Stimulated activated CD4-positive, alpha-beta T cell treated with anti-CD3 and anti-CD28 coated beads, Interleukin-12 subunit alpha, Interleukin-12 subunit beta, amount 100 ng/mL, for 24 hours (primary cell): ENCODE results near the gene XRCC1.
"Not testable (repeated sequence)": the region's sequence is repeated elsewhere in the genome, so short reads cannot be mapped to it uniquely, and the experiment has no call there.

Source experiments
- DNase-seq, 2 experiments: peaks; one replicate each; pipeline ENCODE4 v3.0.0-alpha.2; 2020; ENCODE audit warnings: low read depth in 2 of 2

Gene XRCC1

DNA sequence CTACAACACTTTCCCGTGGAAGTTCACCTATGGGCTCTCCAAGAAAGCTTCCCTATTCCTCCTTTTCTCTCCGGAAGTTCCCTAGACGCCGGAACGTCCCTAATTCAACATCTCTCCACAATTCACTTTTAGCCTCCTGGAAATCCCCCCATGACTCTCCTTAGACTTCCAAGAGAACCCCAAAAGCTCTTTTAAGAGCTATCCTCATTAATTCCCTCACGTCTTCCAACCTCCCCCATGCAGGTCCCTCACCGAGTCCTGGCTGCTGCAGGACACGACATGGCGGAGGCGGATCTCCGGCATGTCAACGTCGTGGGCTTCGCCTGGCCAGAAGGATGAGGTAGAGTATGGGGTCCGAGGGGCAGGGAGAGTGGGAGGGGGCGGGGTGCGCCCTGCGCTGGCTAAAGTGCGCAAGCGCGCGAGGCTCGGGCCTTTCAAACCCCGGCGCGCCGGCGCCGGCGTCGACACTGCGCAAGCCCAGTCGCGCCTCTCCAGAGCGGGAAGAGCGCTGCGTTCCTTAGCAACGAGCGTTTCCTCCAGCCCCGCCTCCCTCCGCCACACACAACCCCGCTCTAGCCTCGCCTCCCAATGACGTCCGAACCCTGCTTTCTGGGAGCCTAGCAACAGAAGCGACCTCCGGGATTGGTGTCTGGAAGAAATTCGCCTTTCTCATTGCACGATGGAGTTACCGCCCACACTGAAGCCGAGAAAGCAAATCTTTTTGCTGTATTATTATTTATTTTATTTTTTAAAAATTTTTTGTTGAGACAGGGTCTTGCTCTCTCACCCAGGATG is at the start of gene XRCC1, which contains the start of gene PINLYP:
Gene XRCC1 (minus strand): TSS at position 372 of the 795 bp plus-strand sequence. CDS start 69 bp downstream, at position 303.
Gene PINLYP (plus strand): TSS at position 646 of the 795 bp plus-strand sequence. CDS start 1,391 bp downstream, outside the sequence.
- DNase-seq, result peak; percentile 88 to 97

GRCh38 chr19:43624933-43625332 is 49.6 kb upstream of the XRCC1 start:
- DNase-seq, result peak; percentile 65 to 86

GRCh38 chr19:43623889-43624670 is 48.8 kb upstream of the XRCC1 start:
- DNase-seq, result no peak

DNA sequence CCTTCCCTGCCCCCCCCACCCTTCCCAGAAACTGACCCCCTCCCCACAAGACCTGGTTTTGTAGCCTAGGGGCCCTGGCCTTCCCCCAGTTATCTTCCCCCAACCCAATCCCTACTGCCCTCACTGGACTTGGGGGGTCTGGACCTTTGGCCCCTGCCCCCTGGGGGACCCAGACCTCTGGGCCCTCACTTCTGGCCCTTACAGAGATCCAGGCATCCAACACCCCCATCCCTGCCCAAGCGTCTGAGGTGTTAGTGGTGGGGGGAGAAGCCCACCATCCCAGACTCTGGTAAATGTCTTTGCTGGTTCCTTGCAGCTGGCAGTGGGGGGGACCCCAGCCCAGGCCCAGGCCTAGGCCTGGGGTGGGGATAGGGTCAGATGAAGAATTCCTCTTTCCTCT is 47.6 kb upstream of the XRCC1 start:
- DNase-seq, result no peak

GRCh38 chr19:43622070-43622469 is 46.7 kb upstream of the XRCC1 start:
- no peak for DNase-seq

- peak in 1 of 2 experiments; percentile 79 for DNase-seq
Measured at GRCh38 chr19:43620061-43621001, 45.0 kb upstream of the XRCC1 start.

GRCh38 chr19:43619262-43620060 is 44.1 kb upstream of the XRCC1 start, which contains the start of gene ZNF428:
Gene ZNF428, minus strand, starts transcription at chr19:43619629. Its CDS starts 5,325 bp downstream, at chr19:43614304.
- DNase-seq, result peak; percentile 75 to 85

DNA sequence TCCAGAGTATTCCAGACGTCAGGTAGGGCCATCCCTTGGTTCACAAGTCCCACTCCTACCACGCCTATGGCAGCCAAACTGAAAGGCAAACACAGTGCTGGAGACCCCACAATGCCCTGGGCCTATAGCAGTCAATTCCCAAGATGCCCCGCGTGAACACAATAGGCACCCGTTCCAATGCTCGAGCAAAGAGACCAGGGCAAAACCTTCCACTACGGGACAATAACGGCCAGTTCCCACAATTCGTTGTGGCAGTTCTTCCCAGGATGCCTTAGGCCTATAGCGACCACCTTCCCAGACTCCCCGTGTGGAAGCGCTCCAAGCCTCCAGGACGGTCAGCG is 43.6 kb upstream of the XRCC1 start:
- peak; percentile 30 to 44 for DNase-seq

GRCh38 chr19:43616954-43617353 is 41.6 kb upstream of the XRCC1 start:
- DNase-seq, result no peak

- no peak for DNase-seq
Measured at GRCh38 chr19:43616306-43616705, 41.0 kb upstream of the XRCC1 start.

GRCh38 chr19:43612374-43612773 is 37.0 kb upstream of the XRCC1 start:
- DNase-seq, result no peak

GRCh38 chr19:43611788-43612187 is 36.5 kb upstream of the XRCC1 start, which contains the start of gene SRRM5:
Gene SRRM5, plus strand, starts transcription at chr19:43612088. Its CDS starts 34 bp downstream, at chr19:43612122.
- DNase-seq, result no peak

DNA sequence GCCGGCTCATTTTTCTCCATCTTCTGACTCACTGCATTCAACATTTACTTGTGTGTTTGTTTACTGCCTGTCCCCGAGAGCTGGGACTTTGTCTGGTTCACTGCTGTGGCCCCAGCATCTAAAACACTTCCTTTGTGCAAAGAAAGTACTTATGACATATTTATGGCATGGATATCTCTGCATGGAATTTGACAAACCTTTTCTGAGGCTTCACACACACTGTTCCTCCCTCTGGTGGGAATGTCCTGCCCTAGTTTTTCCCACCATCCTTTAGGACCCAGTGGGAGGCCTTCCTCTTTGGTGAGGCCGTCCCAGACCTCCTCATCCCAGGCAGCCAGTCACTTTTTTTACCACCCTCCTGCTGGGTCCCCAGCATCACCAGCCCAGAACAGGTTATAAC is 35.2 kb upstream of the XRCC1 start:
- no peak for DNase-seq

- no peak for DNase-seq
Measured at GRCh38 chr19:43609872-43610271, 34.5 kb upstream of the XRCC1 start.

GRCh38 chr19:43607238-43608205 is 32.2 kb upstream of the XRCC1 start:
- no peak for DNase-seq

DNA sequence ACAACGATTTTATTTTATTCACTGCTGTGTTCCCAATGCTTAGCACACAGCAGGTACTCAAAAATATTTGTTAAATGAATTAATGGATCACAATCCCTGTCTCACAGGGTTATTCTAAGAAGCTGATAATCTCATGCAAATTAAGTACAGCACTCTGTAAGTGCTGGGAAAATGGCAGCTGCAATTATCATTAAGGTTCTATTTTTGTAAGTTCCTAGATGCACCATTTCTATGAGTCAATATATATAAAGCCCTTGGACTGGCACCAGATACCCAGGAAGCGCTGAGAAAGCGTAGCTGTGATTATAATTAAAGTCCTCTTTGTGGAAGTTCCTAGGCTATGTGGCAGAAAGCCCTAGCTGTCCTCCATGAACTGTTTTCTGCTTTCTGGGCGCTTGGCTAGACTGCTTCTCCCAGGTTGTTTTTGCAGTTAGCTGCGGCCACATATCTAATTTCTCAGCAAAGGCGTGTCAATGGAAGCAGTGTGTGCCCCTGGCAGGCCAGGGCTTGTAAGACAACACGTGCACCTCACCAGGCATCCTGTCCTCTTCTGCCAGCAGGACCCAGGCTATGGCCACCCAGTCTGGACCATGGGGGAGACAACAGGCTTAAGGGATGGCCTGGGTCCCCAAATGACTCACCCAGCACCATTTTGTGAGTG is 31.4 kb upstream of the XRCC1 start:
- no peak for DNase-seq

- DNase-seq, result no peak
Measured at GRCh38 chr19:43605875-43606568, 30.7 kb upstream of the XRCC1 start.

GRCh38 chr19:43600326-43600725 is 25.0 kb upstream of the XRCC1 start:
- DNase-seq, result not testable (repeated sequence)
